Measurements from ENCODE around the gene TBC1D2B.

Gene TBC1D2B

DNA sequence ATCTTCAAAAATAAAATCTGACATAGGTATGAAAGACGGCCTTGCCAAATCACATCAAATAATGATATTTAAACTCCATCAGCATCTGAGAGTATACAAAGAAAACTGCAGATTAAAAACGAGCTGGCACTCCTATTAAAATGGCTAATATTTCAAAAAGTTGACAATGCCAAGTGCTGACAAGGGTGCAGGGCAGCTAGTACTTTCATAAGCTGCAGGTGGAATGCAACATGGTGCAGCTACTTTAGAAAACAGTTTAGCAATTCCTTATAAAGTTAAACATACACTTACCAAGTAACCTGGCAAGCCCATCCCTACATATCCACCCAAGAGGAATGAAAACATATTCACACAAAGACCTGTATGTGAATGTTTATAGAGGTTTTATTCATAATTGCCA is 23.0 kb downstream of the TBC1D2B start:
- DNase-seq (ENCODE audit: low spot score), result no peak

DNA sequence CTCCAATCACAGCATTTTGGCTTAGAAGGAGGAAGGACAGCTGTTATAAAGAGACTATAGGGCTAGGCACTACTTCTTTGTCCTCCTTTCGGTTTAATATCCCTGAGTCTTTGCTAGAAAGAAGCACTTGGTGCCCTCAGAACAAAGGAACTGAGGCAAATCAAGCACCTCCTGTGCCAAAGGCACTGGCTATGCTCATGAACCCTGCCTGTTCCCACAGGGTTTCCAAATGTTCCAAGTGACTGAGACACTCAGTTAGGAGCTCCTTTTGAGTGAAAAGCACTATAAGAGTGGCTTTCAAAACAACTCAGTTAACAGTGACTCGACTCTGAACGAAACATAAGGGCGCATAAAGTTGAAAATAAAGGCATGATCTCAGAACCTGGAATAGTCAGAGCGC is 25.0 kb downstream of the TBC1D2B start:
- no peak for DNase-seq (ENCODE audit: low spot score)

GRCh38 chr15:78052001-78052401 is 25.5 kb downstream of the TBC1D2B start:
- DNase-seq (ENCODE audit: low spot score), result no peak

DNA sequence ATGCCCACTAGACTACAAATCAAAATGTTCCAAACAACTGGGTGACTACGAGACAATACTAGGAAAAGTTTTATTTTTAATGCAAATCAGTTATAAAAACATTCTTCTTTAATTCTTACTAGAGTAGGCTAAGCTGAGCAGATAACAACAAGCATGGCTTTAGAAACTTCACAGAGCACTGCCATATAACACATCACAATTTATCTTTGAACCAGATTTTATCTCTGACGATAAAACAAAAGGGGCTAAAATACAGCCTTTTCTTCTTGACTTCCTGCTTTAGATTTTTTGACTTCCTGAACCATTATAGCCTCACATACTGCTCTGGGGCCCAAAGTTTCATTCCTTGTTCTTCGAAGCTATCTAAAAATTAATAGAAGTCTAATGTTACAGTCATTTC is 25.9 kb downstream of the TBC1D2B start:
- no peak for DNase-seq (ENCODE audit: low spot score)

GRCh38 chr15:78050826-78051225 is 26.7 kb downstream of the TBC1D2B start:
- no peak for DNase-seq (ENCODE audit: low spot score)

- DNase-seq (ENCODE audit: low spot score), result no peak
These were observed 27.1 kb downstream of the TBC1D2B start for GRCh38 chr15:78050441-78050809.

DNA sequence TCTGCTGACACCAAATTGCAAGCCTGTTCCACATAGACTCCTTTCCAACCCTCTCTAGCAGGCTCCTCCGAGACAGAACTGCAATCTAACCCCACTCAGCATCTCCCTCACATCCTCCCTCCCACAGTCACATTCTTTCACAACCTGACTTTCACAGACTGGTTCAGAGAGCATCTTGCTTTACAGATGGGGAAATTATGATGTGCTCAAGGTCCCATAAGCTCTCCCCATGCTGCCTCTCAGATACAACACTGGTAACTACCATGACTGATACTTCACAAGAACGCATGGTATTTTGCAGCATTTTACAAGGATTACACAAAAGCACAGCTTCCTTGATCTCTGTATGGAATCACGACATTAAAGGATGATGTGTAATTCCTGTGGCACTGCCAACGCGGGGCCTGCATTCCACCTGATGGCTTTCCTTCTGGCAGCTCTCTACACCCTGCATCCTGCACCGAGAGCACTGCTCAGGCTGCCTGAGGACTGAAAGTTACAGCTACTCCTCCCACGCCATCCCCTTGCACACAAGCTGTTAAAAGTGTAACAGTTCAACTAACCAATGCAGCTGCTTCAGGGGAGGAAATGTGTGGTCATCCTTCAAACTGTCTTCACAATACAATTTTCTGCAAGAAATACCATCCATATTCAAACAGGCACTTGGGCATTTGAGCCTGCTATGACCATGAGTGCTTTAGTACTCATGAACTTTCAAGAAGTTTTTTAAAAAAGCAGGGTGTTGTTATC is 27.6 kb downstream of the TBC1D2B start:
- peak; percentile 76 for DNase-seq (ENCODE audit: low spot score)

GRCh38 chr15:78048628-78048920 is 28.9 kb downstream of the TBC1D2B start:
- no peak for DNase-seq (ENCODE audit: low spot score)

DNA sequence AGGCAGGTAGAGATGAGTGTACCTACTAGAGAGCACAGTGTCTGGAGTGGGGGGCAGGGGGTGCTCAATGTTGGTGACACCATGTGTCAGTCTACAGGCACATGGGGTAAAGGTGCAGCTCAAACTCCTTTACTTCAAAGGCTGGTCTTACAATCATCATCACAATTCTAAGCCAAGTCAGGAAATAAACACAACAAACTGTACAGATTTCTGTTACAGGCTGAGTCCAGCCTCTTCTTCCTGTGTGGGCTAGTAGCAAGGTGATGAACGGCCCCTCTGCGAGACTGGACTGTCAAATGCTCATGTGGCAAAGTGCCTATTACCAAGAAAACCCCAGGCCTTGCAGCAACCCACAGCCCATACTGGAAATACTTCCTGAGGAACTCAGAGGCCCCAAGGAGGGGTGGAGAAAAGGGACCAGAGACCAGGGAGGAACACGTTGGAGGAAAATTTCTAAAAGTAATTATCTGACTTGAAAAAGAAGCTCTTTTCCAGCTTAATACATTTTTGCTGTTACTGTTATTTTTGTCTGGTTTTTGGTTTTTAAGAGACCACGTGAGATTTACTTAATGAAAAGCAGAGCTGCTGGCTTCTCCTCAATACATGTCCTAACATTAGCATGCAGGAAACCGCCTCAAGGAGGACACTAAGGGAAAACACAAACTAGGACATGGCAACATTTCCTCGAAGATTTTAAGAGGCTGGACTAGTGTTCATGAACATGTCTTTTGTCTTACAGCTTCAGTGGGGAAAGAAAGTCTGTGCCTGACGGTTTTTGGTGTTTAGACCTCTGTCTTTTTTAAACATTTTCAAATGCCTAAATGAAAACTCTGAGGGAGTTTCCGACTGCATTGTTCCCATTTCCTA is 29.5 kb downstream of the TBC1D2B start:
- peak; percentile 75 for DNase-seq (ENCODE audit: low spot score)

DNA sequence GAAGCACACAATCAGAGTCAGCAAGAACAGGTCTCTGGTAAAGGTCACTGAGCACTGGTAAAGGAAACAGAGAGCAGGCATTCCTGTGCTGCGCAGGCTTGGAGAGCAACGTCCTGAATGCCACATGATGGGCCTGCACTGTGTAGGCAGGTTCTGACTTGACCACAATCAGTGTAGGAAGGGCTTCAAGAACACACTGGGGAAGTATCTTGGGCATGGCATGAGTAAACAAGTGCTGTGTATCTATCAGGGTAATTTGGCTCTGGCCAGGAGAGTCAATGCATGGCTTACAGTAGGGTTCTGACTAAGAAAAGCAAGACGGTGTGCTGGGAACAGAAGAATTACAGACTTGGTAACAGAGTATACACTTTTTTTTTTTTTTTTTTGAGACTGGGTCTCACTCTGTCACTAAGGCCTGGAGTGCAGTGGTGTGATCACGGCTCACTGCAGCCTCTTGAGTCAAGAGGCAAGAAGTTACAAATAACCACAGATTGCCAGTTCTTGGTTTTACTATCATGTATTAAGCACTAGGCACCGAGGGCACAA is 30.6 kb downstream of the TBC1D2B start:
- DNase-seq (ENCODE audit: low spot score), result no peak

DNA sequence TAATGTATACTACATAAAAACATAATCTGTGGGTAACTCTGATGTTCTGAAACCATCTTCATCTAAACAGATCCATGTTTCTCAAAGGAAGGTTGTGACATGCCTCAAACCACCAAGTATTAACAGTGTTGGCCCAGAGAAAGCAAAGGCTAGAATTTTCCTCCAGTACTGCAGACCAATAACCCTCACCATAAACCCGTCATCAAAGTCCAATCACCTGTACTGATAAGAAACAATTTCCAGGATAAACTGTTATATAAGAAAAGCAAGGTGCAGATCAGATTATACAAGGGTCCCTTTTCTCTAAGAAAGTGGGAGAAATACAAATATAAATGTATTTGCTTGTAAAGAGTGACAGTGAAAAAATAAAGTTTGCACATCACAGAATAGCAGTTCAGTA is 32.3 kb downstream of the TBC1D2B start:
- DNase-seq (ENCODE audit: low spot score), result no peak

- no peak for DNase-seq (ENCODE audit: low spot score)
These were observed 32.9 kb downstream of the TBC1D2B start for GRCh38 chr15:78044407-78045155.

GRCh38 chr15:78041946-78042345 is 35.6 kb downstream of the TBC1D2B start:
- no peak for DNase-seq (ENCODE audit: low spot score)

GRCh38 chr15:78040653-78041244 is 36.8 kb downstream of the TBC1D2B start:
- no peak for DNase-seq (ENCODE audit: low spot score)

GRCh38 chr15:78038585-78039247 is 38.8 kb downstream of the TBC1D2B start:
- DNase-seq (ENCODE audit: low spot score), result no peak

DNA sequence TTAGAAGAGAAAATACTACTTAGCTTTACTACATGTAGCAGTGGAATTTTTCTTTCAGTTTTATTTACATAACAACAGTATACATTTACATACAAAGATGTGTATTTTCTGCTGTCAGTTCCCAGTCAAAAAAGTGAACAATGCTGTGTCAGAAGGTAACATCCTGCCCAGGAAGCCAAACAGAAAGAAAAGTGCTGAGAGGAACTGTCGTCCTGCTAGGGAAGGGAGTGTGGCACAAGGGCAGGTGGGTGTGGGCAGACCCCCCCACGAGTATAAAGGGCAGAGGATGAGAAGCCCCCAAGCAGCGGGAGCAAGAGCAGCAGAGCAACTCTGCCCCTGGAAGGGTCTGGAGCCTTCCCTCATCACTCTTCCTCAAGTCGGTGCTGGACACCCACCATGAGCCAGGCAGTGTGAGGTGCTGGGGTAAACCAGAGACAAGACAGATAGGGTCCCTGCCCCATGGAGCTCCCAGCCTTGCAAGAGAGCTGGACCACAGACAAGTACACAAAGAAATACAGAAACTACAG is 39.7 kb downstream of the TBC1D2B start:
- DNase-seq (ENCODE audit: low spot score), result no peak

GRCh38 chr15:78037328-78037727 is 40.2 kb downstream of the TBC1D2B start:
- no peak for DNase-seq (ENCODE audit: low spot score)

GRCh38 chr15:78035861-78036476 is 41.5 kb downstream of the TBC1D2B start:
- no peak for DNase-seq (ENCODE audit: low spot score)

GRCh38 chr15:78035321-78035751 is 42.2 kb downstream of the TBC1D2B start:
- no peak for DNase-seq (ENCODE audit: low spot score)

DNA sequence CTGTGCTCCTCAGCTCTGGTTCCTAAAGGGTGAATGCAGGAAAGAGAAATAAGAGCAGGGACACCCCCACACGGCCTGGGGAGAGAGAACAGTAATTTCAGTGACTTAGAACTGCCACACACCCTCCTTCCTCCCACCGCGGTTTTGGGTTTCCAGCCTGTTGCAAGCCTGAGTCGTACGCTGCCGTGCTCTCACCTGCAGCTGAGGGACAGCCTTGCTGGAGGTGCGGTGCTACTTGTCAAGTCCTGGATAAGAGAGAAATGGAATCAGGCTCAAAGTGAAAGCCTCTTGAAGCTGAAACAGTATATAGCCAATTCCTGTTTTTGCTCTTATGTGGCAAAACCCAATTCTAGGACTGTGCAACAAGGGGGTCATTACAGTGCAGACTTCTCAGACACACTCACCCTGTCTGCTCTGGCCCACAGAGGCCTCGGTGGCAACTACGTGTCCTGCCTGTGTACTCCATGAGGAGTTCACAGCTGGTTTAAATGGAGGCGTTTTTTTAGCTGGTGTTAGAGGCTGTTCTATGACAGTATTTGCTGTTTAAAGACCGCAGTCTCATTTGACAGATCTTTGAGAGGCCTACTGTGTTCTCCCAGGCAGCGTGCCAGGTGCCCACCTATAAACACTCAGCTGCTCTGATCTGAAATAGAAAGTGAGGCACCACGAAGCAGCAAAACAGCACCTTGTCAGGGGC is 42.9 kb downstream of the TBC1D2B start:
- DNase-seq (ENCODE audit: low spot score), result no peak
